CD4-positive, alpha-beta T cell treated with Interleukin-6 for 4 hours (primary cell): ENCODE results near the gene ARID1B.

Source experiments
- DNase-seq: peaks from one replicate; pipeline ENCODE4 v3.0.0-alpha.2; 2020; ENCODE audit warnings: mixed read lengths

ARID1B gene

GRCh38 chr6:156794546-156795354 lies 17.6 kb downstream of the ARID1B start:
- no peak for DNase-seq

DNA sequence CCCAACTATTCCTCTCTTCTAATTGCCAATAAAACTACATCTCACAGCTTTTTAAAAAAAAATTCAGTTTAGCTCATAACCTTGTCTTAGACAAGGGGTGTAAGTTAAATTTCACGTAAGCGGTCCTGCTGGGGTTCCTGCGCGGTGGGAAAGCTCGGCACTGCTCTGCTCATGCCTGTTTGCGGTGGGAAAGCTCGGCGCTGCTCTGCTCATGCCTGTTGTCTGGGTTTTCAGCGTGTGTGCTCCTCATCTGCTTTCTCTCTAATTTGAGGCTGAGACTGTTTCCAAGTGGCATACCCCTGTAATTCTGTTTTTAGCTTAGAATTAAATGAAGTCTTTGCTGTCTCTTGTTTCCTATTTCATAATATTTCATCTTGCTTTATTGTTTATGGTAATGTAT lies 18.6 kb downstream of the ARID1B start:
- no peak for DNase-seq

- no peak for DNase-seq
These were observed 19.4 kb downstream of the ARID1B start for GRCh38 chr6:156796627-156797026.

- no peak for DNase-seq
These were observed 20.9 kb downstream of the ARID1B start for GRCh38 chr6:156797901-156798735.

- no peak for DNase-seq
These were observed 24.5 kb downstream of the ARID1B start for GRCh38 chr6:156801712-156802111.

GRCh38 chr6:156803353-156803752 lies 26.2 kb downstream of the ARID1B start:
- no peak for DNase-seq

- no peak for DNase-seq
These were observed 27.2 kb downstream of the ARID1B start for GRCh38 chr6:156804402-156804801.

GRCh38 chr6:156806155-156806554 lies 29.0 kb downstream of the ARID1B start:
- DNase-seq, result no peak

DNA sequence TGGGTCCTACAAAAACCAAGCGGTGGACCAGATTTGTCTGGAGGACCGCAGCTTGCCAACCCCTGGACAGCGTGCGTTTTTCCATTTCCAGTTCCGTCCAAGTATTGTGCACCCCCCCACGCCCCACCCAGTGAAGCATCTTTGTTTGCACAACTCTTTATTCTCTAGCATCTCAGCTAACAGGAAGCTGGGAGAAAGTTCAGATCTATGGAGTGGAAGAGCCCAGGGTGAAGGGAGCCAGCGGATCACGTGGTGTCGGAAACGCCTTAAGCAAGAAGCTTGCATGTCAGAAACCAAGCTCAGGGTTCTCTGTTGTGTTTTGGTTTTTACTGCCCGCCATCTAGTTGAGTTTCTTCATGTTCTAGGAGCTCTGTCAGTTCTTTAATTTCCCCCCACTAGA lies 29.9 kb downstream of the ARID1B start:
- no peak for DNase-seq

- no peak for DNase-seq
These were observed 30.6 kb downstream of the ARID1B start for GRCh38 chr6:156807795-156808194.

GRCh38 chr6:156808287-156808686 lies 31.1 kb downstream of the ARID1B start:
- DNase-seq, result no peak

DNA sequence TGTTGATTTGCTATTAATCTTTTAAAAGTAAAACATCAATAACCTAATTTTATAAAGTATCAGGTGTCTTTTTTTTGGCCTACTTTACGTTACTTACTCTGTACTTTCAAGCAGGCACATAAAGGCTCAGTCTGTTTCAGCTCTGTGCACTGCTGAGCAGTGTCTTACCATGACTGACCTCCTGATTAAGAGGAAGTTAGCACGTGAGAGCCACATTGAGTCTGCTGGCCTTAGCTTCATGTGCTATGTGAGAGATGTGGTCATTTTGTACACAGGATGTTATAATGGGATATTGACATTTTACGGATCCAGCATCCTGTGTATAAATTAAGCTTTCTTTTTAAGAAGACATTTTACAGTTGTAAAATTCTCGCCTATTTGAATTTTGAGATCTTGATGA lies 31.9 kb downstream of the ARID1B start:
- DNase-seq, result no peak

DNA sequence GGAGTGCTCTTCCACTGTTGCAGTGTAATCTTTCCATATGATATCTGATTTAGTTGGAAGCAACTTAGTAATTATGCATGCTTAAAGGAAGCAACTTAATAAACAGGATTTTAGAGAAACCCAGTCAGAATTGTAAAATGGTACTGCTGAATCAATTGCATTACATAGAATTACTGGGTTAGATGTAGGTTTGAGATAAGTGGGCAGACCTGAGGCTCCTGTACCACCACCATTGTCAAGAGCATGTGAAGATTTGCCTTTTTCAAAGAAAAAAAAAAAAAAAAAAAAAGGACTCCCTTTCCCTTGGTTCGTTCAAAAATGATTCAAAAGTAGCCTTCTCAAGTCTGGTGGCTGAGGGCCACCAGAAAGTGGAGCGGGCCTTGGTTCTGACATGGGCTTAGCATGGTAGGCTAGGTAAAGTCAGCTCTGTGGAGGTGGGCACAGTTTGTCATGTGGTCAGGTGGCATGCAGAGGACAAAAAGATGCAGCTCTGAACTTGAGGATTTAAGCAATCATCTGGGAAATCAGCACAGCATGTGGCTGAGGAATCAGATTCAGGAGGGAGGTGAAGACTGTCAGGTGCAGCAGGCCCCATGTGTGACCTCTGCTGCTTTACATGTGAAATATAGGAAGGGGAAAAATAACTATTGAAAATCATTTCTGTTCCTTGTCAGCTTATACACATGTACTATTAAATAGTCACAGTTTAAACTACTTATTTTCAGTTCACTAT lies 32.4 kb downstream of the ARID1B start:
- no peak for DNase-seq

- no peak for DNase-seq
These were observed 36.9 kb downstream of the ARID1B start for GRCh38 chr6:156814036-156814581.

DNA sequence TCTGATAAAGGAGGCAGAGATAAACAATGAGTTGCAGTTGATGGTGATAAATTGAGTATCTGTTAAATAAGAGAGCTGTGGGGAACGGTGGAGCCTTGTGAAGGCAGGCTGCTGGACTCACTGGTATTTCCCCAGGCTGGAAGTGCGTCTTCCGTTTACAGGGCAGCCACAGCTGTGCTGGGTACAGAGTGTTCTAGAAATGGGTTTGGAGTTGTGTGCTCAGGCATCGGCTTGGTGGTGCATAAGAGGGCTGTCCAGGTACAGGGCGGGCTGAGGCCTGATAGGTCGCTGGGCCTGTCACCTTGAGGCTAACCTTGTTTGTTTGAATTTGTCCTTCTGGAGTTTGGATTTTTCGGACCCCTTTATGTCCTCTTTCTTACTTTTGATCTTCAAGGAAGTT lies 39.3 kb downstream of the ARID1B start:
- no peak for DNase-seq

DNA sequence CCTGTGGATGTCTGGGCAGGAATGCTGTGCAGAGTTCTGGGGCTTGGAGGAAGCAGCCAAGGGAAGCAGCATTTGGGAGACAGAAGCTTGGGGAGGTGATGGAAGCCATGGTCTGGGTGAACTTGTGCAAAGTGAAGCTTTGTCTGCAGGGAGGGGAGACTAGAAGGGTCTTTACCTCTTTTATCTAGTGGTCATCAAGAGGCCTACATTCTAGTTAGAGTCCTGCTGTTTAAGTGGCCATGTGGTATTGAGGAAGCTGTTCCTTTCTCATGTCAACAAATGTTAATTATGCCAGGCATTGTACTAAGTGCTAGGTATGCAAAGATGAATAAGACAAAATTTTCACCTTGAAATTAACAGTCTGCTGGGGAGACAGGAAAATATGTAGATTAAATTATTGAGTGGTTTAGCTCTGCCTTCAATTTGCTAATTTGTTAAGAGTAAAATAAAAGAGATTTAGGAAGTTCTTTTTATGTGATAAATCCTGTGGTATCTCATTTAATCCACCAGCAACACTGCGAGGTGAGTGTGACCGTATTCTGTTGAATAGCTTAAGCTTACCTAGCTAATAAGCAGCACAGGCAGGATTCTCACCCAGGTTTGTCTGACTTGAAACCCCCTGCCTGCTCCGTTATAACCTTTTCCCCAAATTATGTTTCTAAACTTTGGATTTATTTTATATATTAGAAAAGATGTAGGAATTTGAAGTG lies 43.1 kb downstream of the ARID1B start:
- DNase-seq, result no peak

GRCh38 chr6:156821707-156822106 lies 44.5 kb downstream of the ARID1B start:
- DNase-seq, result no peak

GRCh38 chr6:156822747-156823206 lies 45.6 kb downstream of the ARID1B start:
- no peak for DNase-seq

- DNase-seq, result no peak
These were observed 47.0 kb downstream of the ARID1B start for GRCh38 chr6:156824142-156824541.

DNA sequence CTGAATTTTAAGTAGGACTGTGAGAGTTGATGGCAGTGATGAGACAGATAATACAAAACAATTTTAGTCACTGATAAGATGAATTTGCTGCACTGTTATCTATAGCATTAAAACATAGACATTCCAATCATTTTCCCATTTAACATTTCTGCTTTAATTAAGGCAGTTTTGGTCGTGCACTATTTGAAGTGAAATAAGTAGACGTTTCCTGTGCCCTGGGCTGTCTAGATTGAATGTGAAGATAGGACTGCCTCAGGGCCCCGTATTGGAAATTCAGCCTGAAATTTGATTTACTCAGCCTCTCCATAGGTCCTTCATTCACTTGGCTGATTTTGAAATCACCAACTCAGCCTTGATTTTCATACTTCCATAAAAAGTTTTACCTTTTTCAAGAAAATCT lies 48.3 kb downstream of the ARID1B start:
- DNase-seq, result no peak

GRCh38 chr6:156826290-156826955 lies 49.2 kb downstream of the ARID1B start:
- no peak for DNase-seq

GRCh38 chr6:156827382-156827781 lies 50.2 kb downstream of the ARID1B start:
- no peak for DNase-seq
